Bronchial epithelial cell (primary cell): ENCODE results near the gene SELENOF. TPM values are rescaled to one million over a fixed set of nuclear protein-coding genes. Genes with fewer than 3 reads are reported as not detected.
"Not testable (repeated sequence)": the region's sequence is repeated elsewhere in the genome, so short reads cannot be mapped to it uniquely, and the experiment has no call there.

Source experiments
- DNase-seq: peaks from one replicate; pipeline ENCODE4 v3.0.0-alpha.2; 2010; ENCODE audit warnings: low read depth
- FAIRE-seq: peaks from 2 replicates; lab custom pipeline; 2011; peaks lifted over from hg19 to GRCh38; lab: Jason Lieb, UNC
- H3K27me3 ChIP-seq: 2 replicates; pipeline ENCODE4 v1.5.1; 2011; ENCODE audit warnings: low read length; ENCODE audit not compliant: control insufficient read depth, insufficient read depth
- H3K36me3 ChIP-seq: 2 replicates; pipeline ENCODE4 v1.5.1; 2011; ENCODE audit warnings: low read length; ENCODE audit not compliant: control insufficient read depth, insufficient read depth
- H3K4me3 ChIP-seq: 2 replicates; pipeline ENCODE4 v1.5.1; 2011; ENCODE audit warnings: mild to moderate bottlenecking, low read depth, low read length, control low read depth
- total RNA-seq: library from RNA; depleted of rRNA; stranded (reverse); fragments of >200 nt; gene quantifications from 2 replicates; pipeline ENCODE4 v1.2.1, GENCODE V29; 2014

Gene SELENOF
- total RNA-seq, 1 donor from 2014 or later: 131 TPM

GRCh38 chr1:86814118-86814517, 99.8 kb downstream of the SELENOF start:
- H3K4me3 ChIP-seq, DNase-seq, H3K36me3 ChIP-seq, FAIRE-seq, H3K27me3 ChIP-seq: not testable (repeated sequence)

Other genes with a start within 250 kb of the SELENOF start
- gene SH3GLB1, start 209.6 kb downstream of the SELENOF start, total RNA-seq: 21.3 and 31.2 TPM in 2 replicates
- gene HS2ST1, start 509 bp upstream of the SELENOF start, total RNA-seq: 15.1 and 19.0 TPM in 2 replicates